Peyer's patch (tissue), 4 donors: Measurements from ENCODE around the gene DRAXIN. TPM values are rescaled to one million over a fixed set of nuclear protein-coding genes. Genes with fewer than 3 reads are reported as not detected.

Experiments
- DNase-seq, 3 donors: peaks; one replicate each; pipeline ENCODE4 v3.0.0-alpha.2; 2017 to 2019
- H3K27ac ChIP-seq, 4 donors: fragments of 200-600 bp; sonication (generic); one replicate each; pipeline ENCODE4 v1.5.1; 2016 to 2019
- H3K27me3 ChIP-seq, 2 donors: fragments of 200-600 bp; sonication (generic); one replicate each; pipeline ENCODE4 v1.5.1; 2019
- H3K36me3 ChIP-seq, 3 donors: fragments of 200-600 bp; sonication (generic); one replicate each; pipeline ENCODE4 v1.5.1; 2016 to 2019
- H3K4me1 ChIP-seq, 4 donors: fragments of 200-600 bp; sonication (generic); one replicate each; pipeline ENCODE4 v1.5.1; 2016 to 2019
- H3K4me3 ChIP-seq, 4 donors: fragments of 200-600 bp; sonication (generic); 1 replicate in 3 of 4; 2 replicates in 1 of 4; pipeline ENCODE4 v1.5.1; 2016 to 2019; ENCODE audit warnings: mild to moderate bottlenecking in 1 of 4
- H3K9me3 ChIP-seq, 4 donors: fragments of 200-600 bp; sonication (generic); one replicate each; pipeline ENCODE4 v1.5.1; 2016 to 2019; ENCODE audit warnings: mild to moderate bottlenecking in 1 of 4
- POLR2A ChIP-seq, 2 donors: fragments of 450-650 bp; IDR thresholded peaks; one replicate each; pipeline ENCODE4 v1.5.1; 2017; ENCODE audit warnings: antibody characterized with exemption in 2 of 2, mild to moderate bottlenecking in 2 of 2, moderate library complexity in 2 of 2
- total RNA-seq, 4 donors: library from RNA; depleted of rRNA; stranded (reverse); fragments of >200 nt; gene quantifications; one replicate each; pipeline ENCODE4 v1.1.0, GENCODE V29; 2016
- TF ChIP-seq, protein P1 (sequence below), 6 experiments: fragments of 450-650 bp in 4 of 6; fragments of 200-600 bp in 2 of 6; sonication (generic) in 1 of 6; IDR thresholded peaks; one replicate each; pipeline ENCODE4 v1.5.1; 2017 to 2019; ENCODE audit warnings: antibody characterized with exemption in 6 of 6, mild to moderate bottlenecking in 3 of 6, moderate library complexity in 1 of 6

The DRAXIN gene
- total RNA-seq, 4 donors from 2014 or later = not detected

DNA sequence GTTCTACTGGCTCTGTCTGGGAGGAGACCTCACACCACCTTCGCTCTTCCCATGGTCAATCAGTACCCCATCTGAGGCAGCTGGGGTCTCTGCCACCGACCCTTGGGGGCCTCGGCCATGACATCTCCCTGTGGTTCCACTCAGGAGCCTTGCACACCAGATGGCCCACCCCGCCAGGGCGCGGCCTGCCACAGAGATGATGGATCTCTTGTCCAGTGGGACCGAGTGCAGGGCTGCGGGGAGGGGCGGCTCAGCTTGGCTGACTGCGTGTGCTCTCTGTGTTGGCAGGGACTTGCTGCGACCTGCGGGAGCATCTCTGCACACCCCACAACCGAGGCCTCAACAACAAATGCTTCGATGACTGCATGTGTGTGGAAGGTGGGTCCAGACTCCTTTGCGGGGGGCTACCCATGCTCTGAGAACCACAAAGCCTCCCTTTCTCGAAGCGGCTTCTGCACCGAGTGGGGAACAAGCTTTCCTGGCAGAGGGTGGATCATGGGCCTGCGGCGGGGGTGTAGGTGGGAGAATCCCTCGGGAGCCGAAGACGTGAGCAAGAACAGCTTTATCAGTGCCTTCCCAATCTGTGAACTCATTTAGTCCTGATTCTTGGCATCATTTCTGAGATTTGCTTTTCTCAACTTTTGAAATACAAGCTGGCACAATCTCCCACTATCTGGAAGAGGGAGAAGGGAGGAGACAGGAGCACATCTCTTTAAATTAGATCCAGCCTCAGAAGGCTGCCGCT, 23.5 kb downstream of the DRAXIN start:
- DNase-seq = no peak
- Histone ChIP-seq H3K4me3 (no peak overlapping the region), H3K36me3 (no peaks in the 10 kb centered on the region), H3K9me3 (no peaks in the 10 kb centered on the region), H3K27ac (no peak overlapping the region), H3K27me3 (no peaks in the 10 kb centered on the region), H3K4me1 (no peaks in the 10 kb centered on the region)
- TF ChIP-seq POLR2A (IDR thresholded peaks at IDR 0.05) = no peak
- TF ChIP-seq, protein P1, sequence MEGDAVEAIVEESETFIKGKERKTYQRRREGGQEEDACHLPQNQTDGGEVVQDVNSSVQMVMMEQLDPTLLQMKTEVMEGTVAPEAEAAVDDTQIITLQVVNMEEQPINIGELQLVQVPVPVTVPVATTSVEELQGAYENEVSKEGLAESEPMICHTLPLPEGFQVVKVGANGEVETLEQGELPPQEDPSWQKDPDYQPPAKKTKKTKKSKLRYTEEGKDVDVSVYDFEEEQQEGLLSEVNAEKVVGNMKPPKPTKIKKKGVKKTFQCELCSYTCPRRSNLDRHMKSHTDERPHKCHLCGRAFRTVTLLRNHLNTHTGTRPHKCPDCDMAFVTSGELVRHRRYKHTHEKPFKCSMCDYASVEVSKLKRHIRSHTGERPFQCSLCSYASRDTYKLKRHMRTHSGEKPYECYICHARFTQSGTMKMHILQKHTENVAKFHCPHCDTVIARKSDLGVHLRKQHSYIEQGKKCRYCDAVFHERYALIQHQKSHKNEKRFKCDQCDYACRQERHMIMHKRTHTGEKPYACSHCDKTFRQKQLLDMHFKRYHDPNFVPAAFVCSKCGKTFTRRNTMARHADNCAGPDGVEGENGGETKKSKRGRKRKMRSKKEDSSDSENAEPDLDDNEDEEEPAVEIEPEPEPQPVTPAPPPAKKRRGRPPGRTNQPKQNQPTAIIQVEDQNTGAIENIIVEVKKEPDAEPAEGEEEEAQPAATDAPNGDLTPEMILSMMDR (IDR thresholded peaks at IDR 0.05) = no peak

DNA sequence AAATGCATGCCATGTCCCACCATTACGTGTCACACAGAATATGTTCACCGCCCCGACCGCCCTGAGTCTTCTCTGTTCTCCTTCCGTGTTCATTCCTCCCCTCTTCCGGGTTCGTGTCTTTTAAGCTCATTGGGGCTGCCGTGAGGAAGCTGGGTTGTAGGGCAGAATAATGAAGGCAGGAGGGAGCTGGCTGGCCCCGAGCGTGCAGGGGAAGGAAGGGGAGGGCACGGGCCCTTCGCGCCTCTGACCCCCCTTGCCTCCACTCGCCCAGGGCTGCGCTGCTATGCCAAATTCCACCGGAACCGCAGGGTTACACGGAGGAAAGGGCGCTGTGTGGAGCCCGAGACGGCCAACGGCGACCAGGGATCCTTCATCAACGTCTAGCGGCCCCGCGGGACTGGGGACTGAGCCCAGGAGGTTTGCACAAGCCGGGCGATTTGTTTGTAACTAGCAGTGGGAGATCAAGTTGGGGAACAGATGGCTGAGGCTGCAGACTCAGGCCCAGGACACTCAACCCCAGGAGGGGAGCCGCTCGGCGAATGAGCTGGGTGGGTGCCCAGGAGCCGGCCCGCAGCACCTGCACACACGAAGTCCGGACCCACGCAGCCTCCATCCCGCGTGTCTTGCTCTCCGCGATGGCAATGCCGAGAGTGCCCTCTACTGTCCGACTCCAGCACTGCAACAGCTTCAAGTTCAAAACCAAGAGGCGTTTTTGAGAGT, 28.0 kb downstream of the DRAXIN start:
- H3K27ac ChIP-seq = peak overlapping the region; percentile 57 to 91 (median 74)
- H3K4me1 ChIP-seq = no peaks in the 10 kb centered on the region
- no peaks in the 10 kb centered on the region for H3K27me3 ChIP-seq
- TF ChIP-seq POLR2A (IDR thresholded peaks at IDR 0.05) = no peak
- TF ChIP-seq, protein P1 (IDR thresholded peaks at IDR 0.05) = peak; percentile 86 to 96 (median 90)
- no peaks in the 10 kb centered on the region for H3K36me3 ChIP-seq
- DNase-seq = peak; percentile 85 to 96 (median 94)
- peak overlapping the region; percentile 35 to 56 (median 48) for H3K4me3 ChIP-seq
- H3K9me3 ChIP-seq = no peaks in the 10 kb centered on the region

- no peak for DNase-seq
- H3K36me3 ChIP-seq = no peaks in the 10 kb centered on the region
- no peaks in the 10 kb centered on the region for H3K9me3 ChIP-seq
- H3K4me1 ChIP-seq = no peaks in the 10 kb centered on the region
- no peaks in the 10 kb centered on the region for H3K27me3 ChIP-seq
- H3K4me3 ChIP-seq = peak overlapping the region in 1 of 4 donors; percentile 43
- TF ChIP-seq, protein P1 (IDR thresholded peaks at IDR 0.05) = no peak
- TF ChIP-seq POLR2A (IDR thresholded peaks at IDR 0.05) = no peak
- H3K27ac ChIP-seq = peak overlapping the region in 1 of 4 donors; percentile 74
Observed at GRCh38 chr1:11720033-11720376, 28.5 kb downstream of the DRAXIN start.

DNA sequence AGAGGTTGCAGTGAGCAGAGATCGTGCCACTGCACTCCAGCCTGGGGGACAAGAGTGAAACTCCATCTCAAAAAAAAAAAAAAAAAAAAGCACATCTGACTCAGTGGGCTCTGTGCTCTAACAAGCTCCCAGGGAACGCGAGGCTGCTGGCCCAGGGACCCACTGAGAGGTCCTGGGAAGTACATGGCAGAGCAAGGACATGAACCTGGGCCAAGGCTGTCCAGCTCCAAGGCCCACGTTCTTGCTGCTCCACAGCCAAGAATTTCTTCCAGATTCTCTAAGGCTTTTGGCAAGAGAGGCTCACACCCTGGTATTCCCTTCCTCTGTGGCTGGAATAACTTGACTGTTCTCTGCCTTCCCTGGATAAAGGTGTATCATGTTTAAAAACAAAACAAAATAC, 29.0 kb downstream of the DRAXIN start:
- H3K9me3 ChIP-seq = no peaks in the 10 kb centered on the region
- H3K27ac ChIP-seq = no peak overlapping the region
- H3K4me3 ChIP-seq = no peak overlapping the region
- no peak for DNase-seq
- H3K36me3 ChIP-seq = no peaks in the 10 kb centered on the region
- H3K4me1 ChIP-seq = no peaks in the 10 kb centered on the region
- TF ChIP-seq POLR2A (IDR thresholded peaks at IDR 0.05) = no peak
- TF ChIP-seq, protein P1 (IDR thresholded peaks at IDR 0.05) = no peak
- H3K27me3 ChIP-seq = no peaks in the 10 kb centered on the region

GRCh38 chr1:11721311-11721710, 29.8 kb downstream of the DRAXIN start:
- TF ChIP-seq POLR2A (IDR thresholded peaks at IDR 0.05) = no peak
- TF ChIP-seq, protein P1 (IDR thresholded peaks at IDR 0.05) = no peak
- DNase-seq = no peak
- no peak overlapping the region for H3K4me3 ChIP-seq
- H3K27ac ChIP-seq = no peak overlapping the region
- H3K9me3 ChIP-seq = no peaks in the 10 kb centered on the region
- no peaks in the 10 kb centered on the region for H3K27me3 ChIP-seq
- no peaks in the 10 kb centered on the region for H3K4me1 ChIP-seq
- H3K36me3 ChIP-seq = no peaks in the 10 kb centered on the region
